H9 (cell line): Measurements from ENCODE around the gene PTGES2. TPM values are rescaled to one million over a fixed set of nuclear protein-coding genes. Genes with fewer than 3 reads are reported as not detected.

Source experiments
- DNase-seq: peaks from one replicate; pipeline ENCODE4 v3.0.0-alpha.2; 2017
- H2AFZ ChIP-seq: one replicate; pipeline ENCODE4 v1.6.1; 2013; ENCODE audit warnings: mild to moderate bottlenecking, low read length, control low read depth, moderate library complexity
- H2AK5ac ChIP-seq: 2 replicates; pipeline ENCODE4 v1.6.1; 2013; ENCODE audit warnings: low read length, control low read depth, mixed read lengths; ENCODE audit not compliant: insufficient read length
- H2BK120ac ChIP-seq: one replicate; pipeline ENCODE4 v1.6.1; 2013; ENCODE audit warnings: low read depth, mild to moderate bottlenecking, low read length, control low read depth, inconsistent platforms; ENCODE audit not compliant: poor library complexity, severe bottlenecking
- H2BK12ac ChIP-seq: 2 replicates; pipeline ENCODE4 v1.6.1; 2013; ENCODE audit warnings: low read length, control low read depth, mixed read lengths, low read depth; ENCODE audit not compliant: insufficient read length
- H2BK15ac ChIP-seq: 2 replicates; pipeline ENCODE4 v1.6.1; 2013; ENCODE audit warnings: low read depth, low read length, control low read depth
- H2BK20ac ChIP-seq: one replicate; pipeline ENCODE4 v1.6.1; 2013; ENCODE audit warnings: low read depth, mild to moderate bottlenecking, low read length, control low read depth, inconsistent platforms; ENCODE audit not compliant: poor library complexity, severe bottlenecking
- H2BK5ac ChIP-seq: 2 replicates; pipeline ENCODE4 v1.6.1; 2013; ENCODE audit warnings: low read length, control low read depth, mixed read lengths; ENCODE audit not compliant: insufficient read length
- H3K14ac ChIP-seq: 2 replicates; pipeline ENCODE4 v1.6.1; 2013; ENCODE audit warnings: low read length, control low read depth; ENCODE audit not compliant: insufficient read depth
- H3K18ac ChIP-seq: 2 replicates; pipeline ENCODE4 v1.6.1; 2013; ENCODE audit warnings: low read depth, mild to moderate bottlenecking, mixed read lengths, low read length, control low read depth; ENCODE audit not compliant: insufficient read length
- H3K23ac ChIP-seq: 2 replicates; pipeline ENCODE4 v1.6.1; 2013; ENCODE audit warnings: low read length, control low read depth, mixed read lengths, low read depth; ENCODE audit not compliant: insufficient read length
- H3K23me2 ChIP-seq: 2 replicates; pipeline ENCODE4 v1.6.1; 2013; ENCODE audit warnings: low read depth, mild to moderate bottlenecking, mixed read lengths, low read length, control low read depth; ENCODE audit not compliant: insufficient read length, poor library complexity, severe bottlenecking
- H3K27ac ChIP-seq: 2 replicates; pipeline ENCODE4 v1.5.1; 2013; ENCODE audit warnings: low read length, control low read depth, mixed read lengths, low read depth; ENCODE audit not compliant: insufficient read length
- H3K27me3 ChIP-seq: 2 replicates; pipeline ENCODE4 v1.6.1; 2013; ENCODE audit warnings: low read length, control low read depth, inconsistent platforms; ENCODE audit not compliant: insufficient read depth
- H3K4ac ChIP-seq: 2 replicates; pipeline ENCODE4 v1.6.1; 2013; ENCODE audit warnings: low read depth, mild to moderate bottlenecking, control low read depth, inconsistent platforms, low read length, moderate library complexity
- H3K4me1 ChIP-seq: 2 replicates; pipeline ENCODE4 v1.6.1; 2013; ENCODE audit warnings: low read length, control low read depth, inconsistent platforms; ENCODE audit not compliant: insufficient read depth
- H3K4me2 ChIP-seq: 2 replicates; pipeline ENCODE4 v1.6.1; 2013; ENCODE audit warnings: low read length, control low read depth, mixed read lengths; ENCODE audit not compliant: insufficient read length, insufficient read depth
- H3K56ac ChIP-seq: 2 replicates; pipeline ENCODE4 v1.6.1; 2013; ENCODE audit warnings: low read depth, mild to moderate bottlenecking, mixed read lengths, low read length, control low read depth; ENCODE audit not compliant: insufficient read length
- H3K79me1 ChIP-seq: 2 replicates; pipeline ENCODE4 v1.6.1; 2013; ENCODE audit warnings: low read depth, mild to moderate bottlenecking, moderate library complexity, low read length, control low read depth, inconsistent platforms; ENCODE audit not compliant: insufficient read depth, poor library complexity, severe bottlenecking
- H3K79me2 ChIP-seq: 2 replicates; pipeline ENCODE4 v1.6.1; 2013; ENCODE audit warnings: low read length, control low read depth, inconsistent platforms; ENCODE audit not compliant: insufficient read depth
- H3K9ac ChIP-seq: 2 replicates; pipeline ENCODE4 v1.6.1; 2013; ENCODE audit warnings: low read length, control low read depth, mixed read lengths; ENCODE audit not compliant: insufficient read length; ENCODE audit errors: extremely low read depth
- H3K9me3 ChIP-seq: one replicate; pipeline ENCODE4 v1.6.1; 2013; ENCODE audit warnings: low read depth, low read length, inconsistent platforms; ENCODE audit not compliant: control insufficient read depth
- H3T11ph ChIP-seq: one replicate; pipeline ENCODE4 v1.6.1; 2013; ENCODE audit warnings: mild to moderate bottlenecking, low read length, control low read depth, inconsistent platforms
- H4K20me1 ChIP-seq: one replicate; pipeline ENCODE4 v1.6.1; 2013; ENCODE audit not compliant: control insufficient read depth, insufficient read length, insufficient read depth
- H4K5ac ChIP-seq: 2 replicates; pipeline ENCODE4 v1.6.1; 2013; ENCODE audit warnings: low read depth, mild to moderate bottlenecking, mixed read lengths, low read length, control low read depth; ENCODE audit not compliant: insufficient read length
- H4K8ac ChIP-seq: replicated peaks from 2 replicates; pipeline ENCODE4 v1.6.1; 2013; ENCODE audit warnings: low read length, control low read depth, mixed read lengths, low read depth; ENCODE audit not compliant: insufficient read length
- H4K91ac ChIP-seq: 2 replicates; pipeline ENCODE4 v1.6.1; 2013; ENCODE audit warnings: low read depth, mild to moderate bottlenecking, moderate library complexity, mixed read lengths, low read length, control low read depth; ENCODE audit not compliant: insufficient read length
- H3K27ac Mint-ChIP-seq, 3 experiments: 2 replicates in 2 of 3; 3 replicates in 1 of 3; pipeline ENCODE4 v1.8.0; 2020 to 2021; ENCODE audit warnings: mixed read lengths in 3 of 3, mild to moderate bottlenecking in 1 of 3, moderate library complexity in 1 of 3
- H3K27me3 Mint-ChIP-seq: 2 replicates; pipeline ENCODE4 v1.8.0; 2021; ENCODE audit warnings: low read depth, mild to moderate bottlenecking, moderate library complexity, mixed read lengths
- H3K36me3 Mint-ChIP-seq, 3 experiments: 2 replicates in 2 of 3; 3 replicates in 1 of 3; pipeline ENCODE4 v1.8.0; 2020 to 2021; ENCODE audit warnings: low read depth in 3 of 3, mixed read lengths in 3 of 3; ENCODE audit not compliant: insufficient read depth in 1 of 3
- H3K4me1 Mint-ChIP-seq, 2 experiments: 2 replicates each; pipeline ENCODE4 v1.8.0; 2020; ENCODE audit warnings: mixed read lengths in 2 of 2
- H3K4me3 Mint-ChIP-seq, 2 experiments: 2 replicates in 1 of 2; 3 replicates in 1 of 2; pipeline ENCODE4 v1.8.0; 2020 to 2021; ENCODE audit warnings: mild to moderate bottlenecking in 2 of 2, mixed read lengths in 2 of 2, moderate library complexity in 1 of 2
- H3K9me3 Mint-ChIP-seq, 2 experiments: 2 replicates in 1 of 2; 3 replicates in 1 of 2; pipeline ENCODE4 v1.8.0; 2020; ENCODE audit warnings: mild to moderate bottlenecking in 2 of 2, mixed read lengths in 2 of 2, moderate library complexity in 1 of 2
- CTCF ChIP-seq: fragments of 200-600 bp; sonication (generic); conservative IDR thresholded peaks from 3 replicates; pipeline ENCODE4 v1.8.0; 2021; ENCODE audit warnings: antibody characterized with exemption, mild to moderate bottlenecking
- WGBS: extraction: QIAGEN DNeasy Blood & Tissue Kit; methylation state at CpG from one replicate; pipeline ENCODE4 v1.1.7; 2013; ENCODE audit warnings: missing lambda C conversion rate, low lambda C conversion rate, mixed read lengths; ENCODE audit not compliant: insufficient read length; ENCODE audit errors: extremely low coverage; 5-methylcytosine and 5-hydroxymethylcytosine counted together
- total RNA-seq: library from RNA; stranded (reverse); gene quantifications from 2 replicates; pipeline ENCODE4 v1.2.1, GENCODE V29; 2021

Gene PTGES2
- total RNA-seq, 1 experiment from 2014 or later = 63.9 TPM

DNA sequence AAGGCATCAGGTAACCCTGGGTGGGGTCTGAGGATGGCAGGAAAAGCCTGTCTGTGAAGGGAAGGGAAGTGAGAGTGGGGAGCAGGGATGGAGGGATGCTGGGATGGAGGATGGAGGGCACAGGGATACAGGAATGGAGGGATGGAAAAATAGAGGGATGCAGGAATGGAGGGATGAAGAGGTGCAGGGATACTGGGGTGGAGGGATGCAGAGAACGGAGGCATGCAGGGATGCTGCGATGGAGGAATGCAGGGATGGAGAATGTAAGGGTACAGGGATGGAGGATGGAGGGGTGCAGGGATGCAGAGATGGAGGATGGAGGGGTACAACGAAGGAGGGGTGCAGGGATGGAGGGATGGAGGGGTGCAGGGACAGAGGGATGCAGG lies 9.1 kb downstream of the PTGES2 start:
- Histone ChIP-seq H2BK120ac (no peak overlapping the region), H4K5ac (no peak overlapping the region), H3K23ac (no peak overlapping the region), H3K4me2 (peak overlapping the region; percentile 3), H3K14ac (no peak overlapping the region), H3K18ac (no peak overlapping the region), H3K23me2 (no peaks in the 10 kb centered on the region), H3K56ac (no peak overlapping the region), H3K4ac (no peak overlapping the region), H2AFZ (no peak overlapping the region), H4K8ac (no peak overlapping the region), H3K9me3 (no peaks in the 10 kb centered on the region), H4K20me1 (no peaks in the 10 kb centered on the region), H2BK12ac (no peak overlapping the region), H3K27ac (no peak overlapping the region), H3K79me2 (no peaks in the 10 kb centered on the region), H3K27me3 (no peaks in the 10 kb centered on the region), H3K9ac (no peak overlapping the region), H3K79me1 (no peaks in the 10 kb centered on the region), H4K91ac (no peak overlapping the region), H3T11ph (no peak overlapping the region), H2AK5ac (no peak overlapping the region), H2BK20ac (no peak overlapping the region), H2BK5ac (no peak overlapping the region), H3K4me1 (no peaks in the 10 kb centered on the region), H2BK15ac (no peak overlapping the region)
- peaks cover 8 to 11% of the 10 kb centered on the region in 2 experiments; a peak in 3 of 4 replicates for H3K4me1 Mint-ChIP-seq
- no CpG with 5 or more reads among the region's 3 CpGs for WGBS
- DNase-seq = no peak
- peaks cover 13 to 51% (median 19%) of the 10 kb centered on the region in 3 experiments; a peak in 6 of 7 replicates for H3K36me3 Mint-ChIP-seq
- peaks cover 0 to 2% of the 10 kb centered on the region in 2 experiments; a peak in 1 of 5 replicates for H3K9me3 Mint-ChIP-seq
- no peaks in the 10 kb centered on the region for H3K27me3 Mint-ChIP-seq
- no peak for TF ChIP-seq CTCF
- peak overlapping the region in 1 of 2 experiments; percentile 65; a peak in 1 of 5 replicates for H3K4me3 Mint-ChIP-seq
- H3K27ac Mint-ChIP-seq = peak overlapping the region in 1 of 3 experiments; percentile 39; a peak in 1 of 7 replicates
